Measurements from ENCODE around the gene TNP1. TPM values are rescaled to one million over a fixed set of nuclear protein-coding genes. Genes with fewer than 3 reads are reported as not detected.

TNP1 gene
- polyA plus RNA-seq (2013, experiment 1 of 2) = not detected
- not detected for polyA plus RNA-seq (2013, experiment 2 of 2)

- peaks cover 6% of the 10 kb centered on the region for H3K4me1 ChIP-seq (ENCODE audit: control insufficient read depth, insufficient read depth, low read depth, low read length)
- no peak within 1 kb of the TSS for H2AK5ac ChIP-seq (ENCODE audit: low read length, severe bottlenecking)
- H3K36me3 ChIP-seq (ENCODE audit: control insufficient read depth in 1 of 2, insufficient read depth in 2 of 2, low read depth in 1 of 2, low read length in 2 of 2) = no peaks in the 10 kb centered on the region
- no peak within 1 kb of the TSS for H2BK12ac ChIP-seq (ENCODE audit: low read length in 2 of 2)
- no peaks in the 10 kb centered on the region for H3K79me1 ChIP-seq (replicated peaks; ENCODE audit: low read length, poor library complexity, severe bottlenecking)
- H3K23ac ChIP-seq (ENCODE audit: low read length in 2 of 2) = no peak within 1 kb of the TSS
- no peak within 1 kb of the TSS for H3K4ac ChIP-seq (ENCODE audit: low read depth in 1 of 2, low read length in 2 of 2)
- H3K9me3 ChIP-seq (ENCODE audit: control insufficient read depth, low read length) = no peaks in the 10 kb centered on the region
- H4K8ac ChIP-seq (ENCODE audit: low read length) = no peak within 1 kb of the TSS
- peaks cover 0 to 7% of the 10 kb centered on the region in 2 experiments for H3K27me3 ChIP-seq (ENCODE audit: control insufficient read depth in 1 of 2, insufficient read depth in 1 of 2, low read length in 2 of 2)
- H3K9ac ChIP-seq (ENCODE audit: low read length) = no peak within 1 kb of the TSS
- no peak within 1 kb of the TSS for H3K18ac ChIP-seq (ENCODE audit: low read depth in 1 of 2, low read length in 2 of 2)
- no peak within 1 kb of the TSS for H2BK5ac ChIP-seq (ENCODE audit: low read depth, low read length, poor library complexity, severe bottlenecking)
- WGBS = 94% methylated on average over 6 of the region's 6 CpGs
- H2AFZ ChIP-seq (ENCODE audit: low read depth, low read length) = no peak within 1 kb of the TSS
- no peak for DNase-seq
- no peak within 1 kb of the TSS for H2BK15ac ChIP-seq (ENCODE audit: low read depth, poor library complexity, severe bottlenecking)
- H3K14ac ChIP-seq (ENCODE audit: low read length in 2 of 2) = no peak within 1 kb of the TSS
- H3K4me3 ChIP-seq (ENCODE audit: insufficient read depth in 1 of 2, low read depth in 1 of 2, low read length in 2 of 2) = no peak within 1 kb of the TSS
- H3K27ac ChIP-seq (ENCODE audit: low read length, poor library complexity, severe bottlenecking) = no peak within 1 kb of the TSS
- no peak within 1 kb of the TSS for H3K4me2 ChIP-seq (ENCODE audit: low read length, poor library complexity, severe bottlenecking)
- H2BK120ac ChIP-seq (ENCODE audit: low read depth, low read length) = no peak within 1 kb of the TSS
- no peak within 1 kb of the TSS for H4K91ac ChIP-seq (ENCODE audit: low read length)
Measured at GRCh38 chr2:216859944-216860343, at the start of gene TNP1. Gene TNP1 (minus strand): TSS chr2:216860064. CDS start chr2:216860034, 30 bp downstream.

DNA sequence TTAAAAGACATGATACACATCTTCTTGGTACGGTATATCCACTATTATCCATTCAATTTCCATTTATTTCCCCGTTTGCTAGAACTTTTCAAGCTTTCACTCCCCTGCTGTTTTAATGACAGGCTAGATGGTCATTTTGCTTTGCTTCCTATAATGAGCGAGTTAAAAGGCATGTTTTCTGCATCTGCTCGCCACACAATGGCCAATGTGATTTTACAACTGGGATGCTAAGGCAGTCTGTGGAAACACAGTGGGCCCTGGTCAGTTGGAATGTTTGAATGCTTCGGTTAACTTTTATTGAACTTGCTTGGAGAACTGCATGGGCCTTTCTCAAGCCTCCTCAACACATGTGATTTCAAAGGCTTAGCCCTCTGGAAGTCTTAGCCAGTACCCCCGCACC is 48.4 kb upstream of the TNP1 start:
- Histone ChIP-seq H3K4ac (ENCODE audit: low read depth in 1 of 2, low read length in 2 of 2) (no peak overlapping the region), H4K91ac (ENCODE audit: low read length) (no peak overlapping the region), H3K14ac (ENCODE audit: low read length in 2 of 2) (no peak overlapping the region), H3K18ac (ENCODE audit: low read depth in 1 of 2, low read length in 2 of 2) (no peak overlapping the region), H3K4me3 (ENCODE audit: insufficient read depth in 1 of 2, low read depth in 1 of 2, low read length in 2 of 2) (no peak overlapping the region), H3K4me1 (ENCODE audit: control insufficient read depth, insufficient read depth, low read depth, low read length) (no peaks in the 10 kb centered on the region), H2BK15ac (ENCODE audit: low read depth, poor library complexity, severe bottlenecking) (no peak overlapping the region), H2BK120ac (ENCODE audit: low read depth, low read length) (no peak overlapping the region), H3K36me3 (ENCODE audit: control insufficient read depth in 1 of 2, insufficient read depth in 2 of 2, low read depth in 1 of 2, low read length in 2 of 2) (no peaks in the 10 kb centered on the region), H2AFZ (ENCODE audit: low read depth, low read length) (no peak overlapping the region), H3K27ac (ENCODE audit: low read length, poor library complexity, severe bottlenecking) (no peak overlapping the region), H2AK5ac (ENCODE audit: low read length, severe bottlenecking) (no peak overlapping the region), H3K79me1 (replicated peaks; ENCODE audit: low read length, poor library complexity, severe bottlenecking) (no peaks in the 10 kb centered on the region), H2BK5ac (ENCODE audit: low read depth, low read length, poor library complexity, severe bottlenecking) (no peak overlapping the region), H3K23ac (ENCODE audit: low read length in 2 of 2) (no peak overlapping the region), H3K9ac (ENCODE audit: low read length) (no peak overlapping the region), H3K27me3 (ENCODE audit: control insufficient read depth in 1 of 2, insufficient read depth in 1 of 2, low read length in 2 of 2) (no peaks in the 10 kb centered on the region), H4K8ac (ENCODE audit: low read length) (no peak overlapping the region), H3K4me2 (ENCODE audit: low read length, poor library complexity, severe bottlenecking) (no peak overlapping the region), H2BK12ac (ENCODE audit: low read length in 2 of 2) (no peak overlapping the region), H3K9me3 (ENCODE audit: control insufficient read depth, low read length) (no peaks in the 10 kb centered on the region)
- 94% methylated on average over 6 of the region's 6 CpGs for WGBS
- no peak for DNase-seq

- Histone ChIP-seq H2BK5ac (ENCODE audit: low read depth, low read length, poor library complexity, severe bottlenecking) (no peak overlapping the region), H3K23ac (ENCODE audit: low read length in 2 of 2) (no peak overlapping the region), H3K4me1 (ENCODE audit: control insufficient read depth, insufficient read depth, low read depth, low read length) (no peaks in the 10 kb centered on the region), H3K9me3 (ENCODE audit: control insufficient read depth, low read length) (peaks cover 3% of the 10 kb centered on the region), H4K8ac (ENCODE audit: low read length) (no peak overlapping the region), H3K4ac (ENCODE audit: low read depth in 1 of 2, low read length in 2 of 2) (no peak overlapping the region), H3K27ac (ENCODE audit: low read length, poor library complexity, severe bottlenecking) (no peak overlapping the region), H3K9ac (ENCODE audit: low read length) (no peak overlapping the region), H3K79me1 (replicated peaks; ENCODE audit: low read length, poor library complexity, severe bottlenecking) (no peaks in the 10 kb centered on the region), H2AFZ (ENCODE audit: low read depth, low read length) (no peak overlapping the region), H3K4me3 (ENCODE audit: insufficient read depth in 1 of 2, low read depth in 1 of 2, low read length in 2 of 2) (no peak overlapping the region), H3K27me3 (ENCODE audit: control insufficient read depth in 1 of 2, insufficient read depth in 1 of 2, low read length in 2 of 2) (no peaks in the 10 kb centered on the region), H2BK12ac (ENCODE audit: low read length in 2 of 2) (no peak overlapping the region), H2AK5ac (ENCODE audit: low read length, severe bottlenecking) (no peak overlapping the region), H4K91ac (ENCODE audit: low read length) (no peak overlapping the region), H3K36me3 (ENCODE audit: control insufficient read depth in 1 of 2, insufficient read depth in 2 of 2, low read depth in 1 of 2, low read length in 2 of 2) (no peaks in the 10 kb centered on the region), H3K18ac (ENCODE audit: low read depth in 1 of 2, low read length in 2 of 2) (no peak overlapping the region), H3K14ac (ENCODE audit: low read length in 2 of 2) (no peak overlapping the region), H3K4me2 (ENCODE audit: low read length, poor library complexity, severe bottlenecking) (no peak overlapping the region), H2BK15ac (ENCODE audit: low read depth, poor library complexity, severe bottlenecking) (no peak overlapping the region), H2BK120ac (ENCODE audit: low read depth, low read length) (no peak overlapping the region)
- WGBS = 92% methylated on average over 1 of the region's 4 CpGs
- no peak for DNase-seq
Measured at GRCh38 chr2:216905649-216906329, 45.9 kb upstream of the TNP1 start.

GRCh38 chr2:216904974-216905373 is 45.1 kb upstream of the TNP1 start:
- H3K27me3 ChIP-seq (ENCODE audit: control insufficient read depth in 1 of 2, insufficient read depth in 1 of 2, low read length in 2 of 2) = no peaks in the 10 kb centered on the region
- no peaks in the 10 kb centered on the region for H3K4me1 ChIP-seq (ENCODE audit: control insufficient read depth, insufficient read depth, low read depth, low read length)
- WGBS = 100% methylated on average over 1 of the region's 1 CpG
- no peak overlapping the region for H4K91ac ChIP-seq (ENCODE audit: low read length)
- H3K18ac ChIP-seq (ENCODE audit: low read depth in 1 of 2, low read length in 2 of 2) = no peak overlapping the region
- H2AK5ac ChIP-seq (ENCODE audit: low read length, severe bottlenecking) = no peak overlapping the region
- no peak overlapping the region for H3K14ac ChIP-seq (ENCODE audit: low read length in 2 of 2)
- no peak overlapping the region for H4K8ac ChIP-seq (ENCODE audit: low read length)
- no peaks in the 10 kb centered on the region for H3K79me1 ChIP-seq (replicated peaks; ENCODE audit: low read length, poor library complexity, severe bottlenecking)
- H3K27ac ChIP-seq (ENCODE audit: low read length, poor library complexity, severe bottlenecking) = no peak overlapping the region
- DNase-seq = no peak
- no peak overlapping the region for H2BK12ac ChIP-seq (ENCODE audit: low read length in 2 of 2)
- no peak overlapping the region for H2BK15ac ChIP-seq (ENCODE audit: low read depth, poor library complexity, severe bottlenecking)
- no peaks in the 10 kb centered on the region for H3K36me3 ChIP-seq (ENCODE audit: control insufficient read depth in 1 of 2, insufficient read depth in 2 of 2, low read depth in 1 of 2, low read length in 2 of 2)
- H3K9me3 ChIP-seq (ENCODE audit: control insufficient read depth, low read length) = peaks cover 3% of the 10 kb centered on the region
- no peak overlapping the region for H2BK120ac ChIP-seq (ENCODE audit: low read depth, low read length)
- no peak overlapping the region for H3K4me2 ChIP-seq (ENCODE audit: low read length, poor library complexity, severe bottlenecking)
- H3K4me3 ChIP-seq (ENCODE audit: insufficient read depth in 1 of 2, low read depth in 1 of 2, low read length in 2 of 2) = no peak overlapping the region
- H3K23ac ChIP-seq (ENCODE audit: low read length in 2 of 2) = no peak overlapping the region
- no peak overlapping the region for H2AFZ ChIP-seq (ENCODE audit: low read depth, low read length)
- H3K4ac ChIP-seq (ENCODE audit: low read depth in 1 of 2, low read length in 2 of 2) = no peak overlapping the region
- H3K9ac ChIP-seq (ENCODE audit: low read length) = no peak overlapping the region
- H2BK5ac ChIP-seq (ENCODE audit: low read depth, low read length, poor library complexity, severe bottlenecking) = no peak overlapping the region

Measured in mesenchymal stem cell (in vitro differentiated cells and primary cell).